Vagina (tissue), 2 donors: ENCODE measurements around the gene APOLD1.

ENCODE experiments used
- CTCF ChIP-seq, 3 experiments: fragments of 450-650 bp in 2 of 3; fragments of 200-600 bp in 1 of 3; sonication (generic) in 1 of 3; IDR thresholded peaks; one replicate each; pipeline ENCODE4 v1.5.1; 2017 to 2019; ENCODE audit warnings: antibody characterized with exemption in 3 of 3, mild to moderate bottlenecking in 2 of 3, moderate library complexity in 2 of 3
- POLR2A ChIP-seq, 2 donors: fragments of 450-650 bp; IDR thresholded peaks; one replicate each; pipeline ENCODE4 v1.6.1; 2017; ENCODE audit warnings: antibody characterized with exemption in 2 of 2, mild to moderate bottlenecking in 2 of 2, moderate library complexity in 2 of 2
- POLR2AphosphoS5 ChIP-seq, 2 donors: sonication (generic); formaldehyde crosslinking; IDR thresholded peaks; one replicate each; pipeline ENCODE4 v1.9.0; 2017; ENCODE audit warnings: antibody characterized with exemption in 2 of 2, mild to moderate bottlenecking in 2 of 2, low read depth in 1 of 2; ENCODE audit not compliant: insufficient read depth in 1 of 2

DNA sequence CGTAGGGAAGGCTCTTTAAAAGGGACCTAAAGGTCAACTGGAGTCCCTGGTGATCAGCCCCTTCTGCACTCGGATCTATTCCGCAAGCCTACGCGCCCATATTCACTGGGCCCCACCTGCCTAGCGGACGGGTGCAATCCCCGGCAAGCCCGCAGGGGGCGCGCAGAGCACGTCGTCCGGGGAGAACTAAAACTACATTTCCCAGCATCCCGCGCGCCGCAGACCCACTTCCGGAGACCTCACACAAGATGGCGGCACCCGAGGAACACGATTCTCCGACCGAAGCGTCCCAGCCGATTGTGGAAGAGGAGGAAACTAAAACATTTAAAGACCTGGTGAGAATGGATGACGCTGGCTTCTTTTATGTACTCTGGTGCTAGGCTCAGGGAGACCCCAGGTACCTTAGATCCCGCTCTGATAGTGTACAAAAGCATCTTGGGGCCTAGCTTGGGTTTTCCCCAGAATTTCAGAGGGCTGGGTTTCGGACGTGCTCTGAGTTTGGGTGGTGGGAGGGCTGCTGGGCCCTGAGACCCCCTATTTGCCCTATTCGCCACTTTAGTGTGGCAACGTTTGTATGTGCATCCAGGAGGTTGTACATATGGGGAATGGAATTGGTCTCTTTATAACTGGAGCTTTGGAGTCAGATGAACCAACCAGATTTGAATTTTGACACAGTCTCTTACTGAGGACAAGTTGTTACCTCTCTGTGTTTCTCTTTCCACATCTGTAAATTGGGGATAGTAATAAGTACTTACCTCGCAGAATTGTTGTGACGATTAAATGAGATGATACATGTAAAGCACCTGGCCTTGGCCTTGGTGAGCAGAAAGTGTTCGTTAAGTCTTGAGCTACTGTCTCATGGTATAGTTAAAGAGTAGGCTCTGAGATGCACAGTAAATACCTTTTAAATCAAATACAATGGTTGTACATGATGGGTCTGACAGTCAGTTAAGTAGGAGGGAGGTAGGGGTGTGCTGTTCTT, 28.0 kb downstream of the APOLD1 start, which contains the start of gene DDX47:
- TF ChIP-seq POLR2A (IDR thresholded peaks at IDR 0.05) (peak in 1 of 2 donors; percentile 15), CTCF (IDR thresholded peaks at IDR 0.05) (peak; percentile 90 to 98 (median 98)), POLR2AphosphoS5 (IDR thresholded peaks at IDR 0.05; ENCODE audit: insufficient read depth in 1 of 2, low read depth in 1 of 2) (peak; percentile 83 to 96)
